Right lobe of liver (tissue), 6 donors: ENCODE measurements around the gene FLRT2. TPM values are rescaled to one million over a fixed set of nuclear protein-coding genes. Genes with fewer than 3 reads are reported as not detected.
A peak's percentile ranks its signal among the peaks of the same experiment; 100 is the strongest.

ENCODE experiments used
- ATAC-seq, 4 donors: fragments of 200-7000 bp; cut with Tn5 transposase; one replicate each; pipeline ENCODE4 v1.9.1; 2020; ENCODE audit warnings: mild to moderate bottlenecking in 4 of 4, moderate library complexity in 4 of 4
- DNase-seq, 3 donors: peaks; one replicate each; pipeline ENCODE4 v3.0.0-alpha.2; 2020
- H3K27ac ChIP-seq, 3 donors: fragments of 200-600 bp; one replicate each; pipeline ENCODE4 v1.8.0; 2022
- H3K27me3 ChIP-seq, 2 donors: fragments of 200-600 bp; one replicate each; pipeline ENCODE4 v1.8.0; 2022
- H3K36me3 ChIP-seq, 4 donors: fragments of 200-600 bp; sonication (generic) in 1 of 4; one replicate each; pipeline versions ENCODE4 v1.5.1 to v1.8.0; 2017 to 2022; ENCODE audit warnings: control low read depth in 1 of 4
- H3K4me1 ChIP-seq, 4 donors: fragments of 200-600 bp; sonication (generic) in 1 of 4; one replicate each; pipeline versions ENCODE4 v1.5.1 to v1.8.0; 2017 to 2022; ENCODE audit warnings: control low read depth in 1 of 4
- H3K4me3 ChIP-seq, 3 donors: fragments of 200-600 bp; one replicate each; pipeline ENCODE4 v1.8.0; 2022
- H3K9me3 ChIP-seq, 4 donors: fragments of 200-600 bp; sonication (generic) in 1 of 4; one replicate each; pipeline versions ENCODE4 v1.5.1 to v1.8.0; 2017 to 2022; ENCODE audit warnings: control low read depth in 1 of 4
- CTCF ChIP-seq, 4 donors: fragments of 200-600 bp in 3 of 4; fragments of 450-650 bp in 1 of 4; IDR thresholded peaks; one replicate each; pipeline versions ENCODE4 v1.5.1 to v1.8.0; 2016 to 2022; ENCODE audit warnings: antibody characterized with exemption in 4 of 4, mild to moderate bottlenecking in 2 of 4
- POLR2A ChIP-seq: fragments of 450-650 bp; IDR thresholded peaks from one replicate; pipeline ENCODE4 v1.6.1; 2017; ENCODE audit warnings: antibody characterized with exemption, mild to moderate bottlenecking
- WGBS: methylation state at CpG from one replicate; pipeline ENCODE4 v1.1.6; 2018; ENCODE audit warnings: low coverage, low lambda C conversion rate; ENCODE audit not compliant: insufficient coverage; ENCODE audit errors: missing lambda C conversion rate; 5-methylcytosine and 5-hydroxymethylcytosine counted together
- intact Hi-C, 2 donors: fragments of 100-400 bp; cut with DNase I; formaldehyde crosslinking; loops; one replicate each; pipeline versions ENCODE4 v1.11.2 to v1.14.1; 2022
- total RNA-seq, 6 experiments: library from RNA; depleted of rRNA in 2 of 6; stranded (reverse); fragments of >200 nt in 2 of 6; fragmentation: NEBNext Ultra II Directional in 3 of 6; extraction: Animal tissue kit (Norgen Biotek cat#: 25700) in 3 of 6; gene quantifications; one replicate each; pipeline versions ENCODE4 v1.1.0 to v1.2.4, GENCODE V29; 2016 to 2023
- donor health status: DM: no; HTN: yes; CAD: no.
- donor health status: DM: no; HTN: no; CAD: no.
- donor health status: DM: no; HTN: no; CAD: no.
- donor health status: DM: no; HTN: yes; CAD: no.
- donor health status: DM: no; HTN: yes; CAD: no.

Gene FLRT2
- total RNA-seq, 6 experiments from 2014 or later = 0.12 to 4.1 (median 2.0) TPM

GRCh38 chr14:85514487-85514886 lies 15.5 kb upstream of the FLRT2 start:
- 63% methylated on average over 2 of the region's 2 CpGs for WGBS
- Histone ChIP-seq H3K4me3 (no peak overlapping the region), H3K9me3 (no peaks in the 10 kb centered on the region), H3K4me1 (no peaks in the 10 kb centered on the region), H3K36me3 (no peaks in the 10 kb centered on the region), H3K27ac (no peak overlapping the region), H3K27me3 (no peaks in the 10 kb centered on the region)
- intact Hi-C loops = no loop called here
- DNase-seq (no peak), ATAC-seq (no peak)
- no peak for TF ChIP-seq POLR2A
- TF ChIP-seq CTCF (IDR thresholded peaks at IDR 0.05) = no peak

- H3K36me3 ChIP-seq = no peaks in the 10 kb centered on the region
- ATAC-seq (peak in 2 of 4 donors; percentile 45), DNase-seq (no peak)
- no peaks in the 10 kb centered on the region for H3K9me3 ChIP-seq
- no peak for TF ChIP-seq CTCF (IDR thresholded peaks at IDR 0.05)
- no peak for TF ChIP-seq POLR2A
- H3K4me1 ChIP-seq = no peaks in the 10 kb centered on the region
- no peak overlapping the region for H3K27ac ChIP-seq
- no peak overlapping the region for H3K4me3 ChIP-seq
- intact Hi-C loops = no loop called here
- WGBS = 52% methylated on average over 5 of the region's 5 CpGs
- no peaks in the 10 kb centered on the region for H3K27me3 ChIP-seq
These were observed 13.5 kb upstream of the FLRT2 start for GRCh38 chr14:85516239-85517113.

- ATAC-seq = no peak
- no peak overlapping the region for H3K4me3 ChIP-seq
- intact Hi-C loops = no loop called here
- H3K9me3 ChIP-seq = no peaks in the 10 kb centered on the region
- no peaks in the 10 kb centered on the region for H3K36me3 ChIP-seq
- WGBS = 67% methylated on average over 2 of the region's 2 CpGs
- DNase-seq = no peak
- TF ChIP-seq POLR2A = no peak
- no peak for TF ChIP-seq CTCF (IDR thresholded peaks at IDR 0.05)
- no peaks in the 10 kb centered on the region for H3K27me3 ChIP-seq
- H3K4me1 ChIP-seq = no peaks in the 10 kb centered on the region
- no peak overlapping the region for H3K27ac ChIP-seq
These were observed 12.7 kb upstream of the FLRT2 start for GRCh38 chr14:85517114-85517688.

DNA sequence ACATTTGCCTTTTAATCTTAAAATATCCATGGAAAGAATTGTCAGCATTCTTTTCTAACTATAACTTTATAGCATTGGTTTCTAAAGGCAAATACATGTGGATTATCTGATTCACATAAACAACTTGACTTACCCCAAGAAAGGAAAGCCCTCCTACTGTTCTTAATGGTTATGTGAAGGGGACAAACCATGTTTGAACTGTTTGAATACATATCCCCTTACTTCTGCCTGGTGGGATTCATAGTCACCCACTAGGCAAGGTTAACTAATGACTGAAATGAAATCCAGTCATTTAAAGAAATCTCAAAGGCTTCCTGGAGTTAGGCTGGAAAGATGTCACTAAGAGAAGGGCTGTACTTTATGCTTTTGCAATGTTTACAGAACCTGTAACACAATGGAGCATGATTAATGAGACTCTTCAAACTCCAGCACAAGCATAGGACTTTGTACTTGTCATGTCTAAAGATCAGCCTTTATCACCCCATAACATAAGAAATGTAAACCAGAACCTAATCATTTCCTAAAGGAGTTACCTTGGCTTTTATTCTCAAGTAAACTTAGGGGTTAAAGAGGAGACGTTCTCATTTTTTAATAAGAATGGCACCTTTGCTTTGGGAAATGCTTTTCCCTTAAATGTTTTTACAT lies 10.2 kb upstream of the FLRT2 start:
- H3K9me3 ChIP-seq = no peaks in the 10 kb centered on the region
- no peaks in the 10 kb centered on the region for H3K36me3 ChIP-seq
- TF ChIP-seq CTCF (IDR thresholded peaks at IDR 0.05) (no peak), POLR2A (no peak)
- 40% methylated on average over 1 of the region's 1 CpG for WGBS
- peak in 2 of 4 donors; percentile 54 to 92 for ATAC-seq
- intact Hi-C loops = no loop called here
- no peaks in the 10 kb centered on the region for H3K27me3 ChIP-seq
- H3K4me3 ChIP-seq = no peak overlapping the region
- no peak for DNase-seq
- no peak overlapping the region for H3K27ac ChIP-seq
- no peaks in the 10 kb centered on the region for H3K4me1 ChIP-seq
